Effector CD4-positive, alpha-beta T cell (primary cell): Measurements from ENCODE around the gene SSBP2.
A peak's percentile ranks its signal among the peaks of the same experiment; 100 is the strongest.

ENCODE experiments used
- DNase-seq: peaks from one replicate; pipeline ENCODE4 v3.0.0-alpha.2; 2020
- total RNA-seq: gene quantifications from one replicate; lab custom pipeline; 2026; lab: John Stamatoyannopoulos, UW

SSBP2 gene
- 22.3 reads per million, percentile 49 among the genes with 10 or more reads in this experiment for total RNA-seq

GRCh38 chr5:81751009-81751835 lies at the start of gene SSBP2:
Gene SSBP2 (minus strand): TSS chr5:81751097. CDS start chr5:81751042, 55 bp downstream.
- peak; percentile 99 for DNase-seq

- DNase-seq: no peak
These were observed 44.8 kb upstream of the SSBP2 start for GRCh38 chr5:81795666-81796065.

GRCh38 chr5:81794226-81794625 lies 43.3 kb upstream of the SSBP2 start:
- DNase-seq: no peak

- DNase-seq: no peak
These were observed 39.4 kb upstream of the SSBP2 start for GRCh38 chr5:81790336-81790735.

GRCh38 chr5:81789033-81789432 lies 38.1 kb upstream of the SSBP2 start:
- no peak for DNase-seq

- no peak for DNase-seq
These were observed 37.4 kb upstream of the SSBP2 start for GRCh38 chr5:81788329-81788728.

- DNase-seq: no peak
These were observed 36.8 kb upstream of the SSBP2 start for GRCh38 chr5:81787474-81788242.

GRCh38 chr5:81786991-81787390 lies 36.1 kb upstream of the SSBP2 start:
- no peak for DNase-seq

GRCh38 chr5:81786496-81786895 lies 35.6 kb upstream of the SSBP2 start:
- DNase-seq: no peak

GRCh38 chr5:81785322-81785721 lies 34.4 kb upstream of the SSBP2 start:
- no peak for DNase-seq

GRCh38 chr5:81783401-81783800 lies 32.5 kb upstream of the SSBP2 start:
- DNase-seq: no peak

GRCh38 chr5:81782811-81783210 lies 31.9 kb upstream of the SSBP2 start:
- no peak for DNase-seq

GRCh38 chr5:81779916-81780266 lies 29.0 kb upstream of the SSBP2 start:
- DNase-seq: no peak

GRCh38 chr5:81779125-81779915 lies 28.4 kb upstream of the SSBP2 start:
- peak; percentile 8 for DNase-seq

- no peak for DNase-seq
These were observed 27.7 kb upstream of the SSBP2 start for GRCh38 chr5:81778642-81779041.

GRCh38 chr5:81776258-81776657 lies 25.4 kb upstream of the SSBP2 start:
- no peak for DNase-seq

GRCh38 chr5:81774374-81774773 lies 23.5 kb upstream of the SSBP2 start:
- no peak for DNase-seq

GRCh38 chr5:81773574-81773973 lies 22.7 kb upstream of the SSBP2 start:
- no peak for DNase-seq

- DNase-seq: no peak
These were observed 22.3 kb upstream of the SSBP2 start for GRCh38 chr5:81773161-81773560.

- DNase-seq: no peak
These were observed 21.6 kb upstream of the SSBP2 start for GRCh38 chr5:81772488-81772887.

- no peak for DNase-seq
These were observed 18.1 kb upstream of the SSBP2 start for GRCh38 chr5:81768935-81769452.

- no peak for DNase-seq
These were observed 17.0 kb upstream of the SSBP2 start for GRCh38 chr5:81767938-81768337.

GRCh38 chr5:81767097-81767496 lies 16.2 kb upstream of the SSBP2 start:
- no peak for DNase-seq
